Right forelimb (tissue), 1 donor: Measurements from ENCODE around the gene FLRT2.

Experiments used
- DNase-seq: peaks from one replicate; pipeline ENCODE4 v3.0.0-alpha.2; 2018

Gene FLRT2

GRCh38 chr14:85529803-85530574 lies at the start of gene FLRT2:
FLRT2 (plus strand) TSS chr14:85530144; CDS start chr14:85621515, 91,371 bp downstream.
- peak; percentile 84 for DNase-seq

DNA sequence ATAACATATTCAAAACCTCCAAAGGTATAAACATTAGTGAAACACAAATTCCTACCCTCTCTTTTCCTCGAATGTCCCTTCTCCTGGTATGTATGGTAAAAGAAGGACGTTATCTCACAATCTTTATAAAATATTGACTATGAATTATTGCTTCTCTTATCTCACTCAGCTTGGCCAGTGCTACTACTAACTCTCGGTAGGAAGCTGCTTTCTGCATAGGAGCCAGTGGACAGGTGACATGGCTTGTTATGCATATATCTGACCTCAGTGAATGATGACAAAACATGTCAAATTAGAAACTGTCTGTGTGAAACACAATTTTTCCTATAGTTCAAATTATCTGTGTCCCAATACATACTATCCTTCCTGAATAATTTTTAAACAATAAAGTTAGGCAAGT lies 48.5 kb upstream of the FLRT2 start:
- DNase-seq = no peak

- no peak for DNase-seq
Observed at GRCh38 chr14:85482552-85482951, 47.4 kb upstream of the FLRT2 start.

DNA sequence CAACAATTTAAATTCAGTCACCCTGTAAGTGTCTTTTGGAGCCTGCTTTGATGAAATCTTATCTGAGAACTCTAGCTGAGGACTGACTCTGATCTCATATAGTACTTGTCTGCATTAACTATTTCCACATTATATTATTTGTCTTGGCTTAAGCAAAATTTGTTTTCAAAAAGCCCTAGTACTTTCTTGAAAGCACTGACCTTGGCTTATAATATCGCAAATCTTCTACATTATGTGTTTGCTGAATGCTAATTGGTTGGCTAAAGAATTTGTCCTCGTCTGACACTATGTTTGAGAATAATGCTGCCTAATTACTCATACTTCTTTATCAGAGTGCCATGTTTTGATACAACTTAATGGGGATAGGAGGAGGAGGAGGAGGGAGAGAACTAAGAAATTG lies 46.9 kb upstream of the FLRT2 start:
- DNase-seq = no peak

DNA sequence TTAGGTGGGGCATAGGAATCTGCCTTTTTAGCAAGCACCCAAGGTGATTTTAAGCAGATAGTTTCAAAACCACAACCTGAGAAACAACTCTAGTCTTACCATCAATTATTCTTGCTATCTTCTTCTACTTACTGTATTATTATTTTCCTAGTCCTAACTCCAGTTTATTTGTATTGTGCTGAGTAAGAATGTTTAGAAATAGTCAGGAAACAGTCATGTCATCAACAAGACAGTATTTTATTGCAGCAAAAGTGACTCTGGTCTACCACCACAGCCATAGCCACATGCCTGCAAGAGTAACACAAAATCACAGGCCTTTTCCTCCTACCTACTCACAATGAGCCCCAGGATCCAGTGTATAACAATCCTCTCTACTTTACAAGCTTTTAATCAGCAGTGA lies 46.3 kb upstream of the FLRT2 start:
- DNase-seq = no peak

GRCh38 chr14:85487215-85487614 lies 42.7 kb upstream of the FLRT2 start:
- no peak for DNase-seq

DNA sequence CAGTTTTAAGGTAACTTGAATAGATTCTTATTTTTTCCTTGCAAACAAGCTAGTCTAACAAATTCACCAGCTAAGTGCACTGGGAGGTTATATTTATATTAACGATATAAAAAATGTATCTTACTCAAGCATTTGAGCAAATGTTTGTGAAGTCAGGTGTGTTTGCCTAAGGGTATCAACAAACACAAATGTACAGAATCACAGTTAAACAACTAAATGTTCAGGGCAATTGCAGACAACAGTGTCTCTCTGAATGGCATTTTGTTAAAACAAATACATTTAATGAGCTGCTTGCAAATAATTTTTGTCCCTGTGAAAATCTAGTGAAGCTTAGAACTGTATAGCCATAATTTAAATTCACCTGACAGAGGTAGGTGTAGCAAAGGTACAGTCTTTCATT lies 28.2 kb upstream of the FLRT2 start:
- DNase-seq = no peak

DNA sequence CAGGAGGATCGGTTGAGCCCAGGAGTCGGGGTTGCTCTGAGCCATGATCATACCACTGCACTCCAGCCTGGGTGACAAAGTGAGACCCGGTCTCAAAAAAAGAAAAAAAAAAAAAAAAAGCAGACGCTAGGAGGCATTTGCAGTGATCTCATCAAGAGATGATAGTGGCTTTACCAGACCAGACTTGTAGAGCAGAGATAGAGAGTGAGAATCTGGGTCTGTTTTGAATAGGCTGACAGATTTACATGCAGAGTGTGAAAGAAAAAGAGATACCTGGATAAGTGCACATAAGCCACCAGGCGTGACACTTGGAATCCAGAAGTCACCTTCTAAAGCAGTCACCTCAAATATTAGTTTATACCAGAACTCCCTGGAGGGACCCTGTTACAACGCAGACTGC lies 21.1 kb upstream of the FLRT2 start:
- DNase-seq = no peak

GRCh38 chr14:85512451-85512850 lies 17.5 kb upstream of the FLRT2 start:
- DNase-seq = no peak

DNA sequence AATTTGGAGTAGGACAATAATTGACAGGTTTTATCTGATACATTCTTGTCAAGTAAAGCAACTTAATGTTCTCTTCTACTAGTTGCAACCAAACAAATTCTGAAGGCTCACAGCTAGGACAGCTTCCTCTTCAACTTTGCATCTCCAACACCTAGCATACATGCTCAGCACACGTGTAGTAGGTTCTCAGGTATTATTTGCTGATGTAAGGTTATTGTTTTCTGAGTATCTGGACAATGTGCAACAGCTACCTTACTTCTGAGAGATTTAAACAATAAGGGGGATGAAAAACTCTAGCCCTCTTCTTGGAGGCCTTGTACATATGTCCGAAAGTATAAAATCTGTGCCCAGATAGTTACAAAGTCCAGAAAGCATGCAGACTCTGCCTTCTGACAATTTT lies 15.5 kb upstream of the FLRT2 start:
- no peak for DNase-seq

GRCh38 chr14:85516239-85517113 lies 13.5 kb upstream of the FLRT2 start:
- DNase-seq = no peak

GRCh38 chr14:85517114-85517688 lies 12.7 kb upstream of the FLRT2 start:
- no peak for DNase-seq

GRCh38 chr14:85519661-85520305 lies 10.2 kb upstream of the FLRT2 start:
- DNase-seq = no peak

DNA sequence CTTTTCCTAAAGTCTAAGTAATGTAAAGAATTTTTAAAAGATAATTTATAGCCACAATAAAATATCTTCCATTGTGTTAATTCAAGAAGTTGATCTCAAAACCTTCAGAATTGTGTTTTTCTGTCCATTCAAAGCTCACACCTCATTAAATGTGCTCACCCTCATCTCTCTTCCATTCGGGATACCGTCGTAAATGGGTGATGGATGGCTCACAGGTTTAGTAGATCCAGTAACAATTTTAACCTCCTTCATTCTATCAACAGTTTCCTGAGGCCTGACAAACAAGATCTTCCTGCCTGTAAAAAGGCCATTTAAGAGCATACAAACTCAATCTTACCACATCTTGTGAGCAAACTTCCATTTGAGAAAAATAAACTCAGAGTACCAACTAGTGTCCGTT lies 9.4 kb upstream of the FLRT2 start:
- no peak for DNase-seq

- DNase-seq = no peak
Observed at GRCh38 chr14:85523624-85524023, 6.3 kb upstream of the FLRT2 start.

- DNase-seq = no peak
Observed at GRCh38 chr14:85527006-85527405, 2.9 kb upstream of the FLRT2 start.

GRCh38 chr14:85527445-85528035 lies 2.4 kb upstream of the FLRT2 start:
- no peak for DNase-seq

- DNase-seq = peak; percentile 68
Observed at GRCh38 chr14:85528080-85528896, 1.7 kb upstream of the FLRT2 start.

DNA sequence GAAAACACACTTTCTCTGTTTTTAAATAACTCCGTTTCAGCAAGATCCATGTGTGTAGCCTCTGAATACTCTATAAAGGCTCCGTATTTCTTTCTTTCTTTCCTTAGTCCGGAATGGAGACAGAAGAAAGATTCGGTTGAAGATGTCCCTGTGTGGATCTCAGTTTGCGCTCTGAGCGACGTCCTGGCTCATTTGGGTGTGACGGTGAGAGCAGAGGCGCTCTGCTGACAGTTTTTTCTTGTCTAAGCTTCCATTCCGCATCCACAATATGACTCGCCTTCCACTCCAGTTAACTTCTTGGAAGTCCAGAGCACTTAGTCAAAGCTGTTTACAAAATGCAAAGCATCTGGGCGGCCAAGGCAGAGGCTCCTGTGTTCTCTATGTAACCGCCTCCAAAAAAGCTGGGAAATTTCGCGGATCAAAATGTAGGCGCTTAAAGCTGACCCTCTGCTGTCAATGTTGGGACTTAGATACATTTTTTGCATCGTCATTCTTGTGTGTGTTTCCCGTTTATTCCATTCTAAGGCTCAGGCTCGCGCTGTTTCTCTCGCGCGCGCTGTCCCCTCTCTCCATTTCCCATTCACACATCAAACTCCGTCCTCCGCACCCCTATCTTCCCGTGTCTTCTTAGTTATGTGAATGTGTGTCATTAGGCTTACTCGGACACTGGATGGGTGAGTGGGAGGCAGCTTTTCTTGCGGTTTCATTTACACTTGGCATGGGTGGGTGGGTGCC lies 880 bp upstream of the FLRT2 start:
- peak; percentile 75 for DNase-seq

- no peak for DNase-seq
Observed at GRCh38 chr14:85530626-85531025, 682 bp downstream of the FLRT2 start.

GRCh38 chr14:85531141-85531586 lies 1.2 kb downstream of the FLRT2 start:
- peak; percentile 89 for DNase-seq
